Measurements from ENCODE around the gene SLC47A1.
"Not testable (repeated sequence)": the region's sequence is repeated elsewhere in the genome, so short reads cannot be mapped to it uniquely, and the experiment has no call there.

SLC47A1 gene

DNA sequence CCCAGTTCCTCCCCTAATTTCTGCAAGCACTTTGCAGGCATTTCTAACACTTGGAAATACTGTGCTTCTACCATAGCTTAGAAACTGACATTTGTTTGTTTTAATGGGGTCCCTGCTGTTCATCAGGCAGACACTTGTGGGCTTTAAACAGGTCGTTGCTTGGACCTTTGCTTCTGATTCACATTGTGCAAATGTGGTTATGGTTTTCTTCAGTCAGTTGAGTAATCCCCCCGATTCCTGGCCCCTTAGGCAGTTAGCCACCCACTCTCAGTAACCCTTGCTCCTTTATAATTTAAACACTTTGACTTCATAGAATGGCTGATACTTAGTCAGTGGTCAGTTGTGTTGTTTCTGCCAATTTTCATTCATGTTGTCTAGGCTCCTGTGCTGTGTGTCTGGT, 39.4 kb downstream of the SLC47A1 start:
- H3K27me3 ChIP-seq (ENCODE audit: control insufficient read depth, insufficient read depth, low read length, poor library complexity, severe bottlenecking), result no peaks in the 10 kb centered on the region
- WGBS, 2 experiments, result 57 to 68% methylated on average over 2 of the region's 2 CpGs
- H3K4me3 ChIP-seq (ENCODE audit: insufficient read depth, low read depth, low read length), result no peak overlapping the region
- H3K9me3 ChIP-seq (ENCODE audit: control insufficient read depth, low read length), result no peaks in the 10 kb centered on the region
- no peaks in the 10 kb centered on the region for H3K4me1 ChIP-seq (ENCODE audit: control insufficient read depth, insufficient read depth, low read length)
- no peak overlapping the region for H3K27ac ChIP-seq (ENCODE audit: insufficient read depth, low read depth, low read length, poor library complexity, severe bottlenecking)
- H3K36me3 ChIP-seq (ENCODE audit: control insufficient read depth, insufficient read depth, low read length), result no peaks in the 10 kb centered on the region

DNA sequence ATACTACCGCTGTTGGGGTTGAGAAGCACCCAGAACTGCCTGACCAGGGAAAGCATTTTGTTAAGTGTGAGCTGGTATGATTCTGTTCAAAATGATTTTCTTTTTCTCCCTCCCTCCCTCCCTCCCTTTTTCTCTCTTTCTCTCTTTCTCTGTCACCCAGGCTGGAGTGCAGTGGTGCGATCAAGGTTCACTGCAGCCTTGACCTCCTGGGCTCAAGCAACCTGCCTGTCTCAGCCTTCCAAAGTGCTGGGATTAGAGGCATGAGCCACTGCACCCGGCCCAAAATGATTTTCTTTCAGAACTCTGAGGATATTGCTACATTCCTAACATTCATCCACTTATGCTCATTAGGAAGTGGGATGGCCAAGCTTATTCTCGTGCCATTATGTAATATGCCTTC, 41.3 kb downstream of the SLC47A1 start:
- WGBS, 2 experiments, result 95 to 97% methylated on average over 4 of the region's 4 CpGs
- H3K4me3 ChIP-seq (ENCODE audit: insufficient read depth, low read depth, low read length), result no peak overlapping the region
- no peaks in the 10 kb centered on the region for H3K36me3 ChIP-seq (ENCODE audit: control insufficient read depth, insufficient read depth, low read length)
- H3K4me1 ChIP-seq (ENCODE audit: control insufficient read depth, insufficient read depth, low read length), result no peaks in the 10 kb centered on the region
- H3K27ac ChIP-seq (ENCODE audit: insufficient read depth, low read depth, low read length, poor library complexity, severe bottlenecking), result no peak overlapping the region
- no peaks in the 10 kb centered on the region for H3K9me3 ChIP-seq (ENCODE audit: control insufficient read depth, low read length)
- H3K27me3 ChIP-seq (ENCODE audit: control insufficient read depth, insufficient read depth, low read length, poor library complexity, severe bottlenecking), result peaks cover 12% of the 10 kb centered on the region

DNA sequence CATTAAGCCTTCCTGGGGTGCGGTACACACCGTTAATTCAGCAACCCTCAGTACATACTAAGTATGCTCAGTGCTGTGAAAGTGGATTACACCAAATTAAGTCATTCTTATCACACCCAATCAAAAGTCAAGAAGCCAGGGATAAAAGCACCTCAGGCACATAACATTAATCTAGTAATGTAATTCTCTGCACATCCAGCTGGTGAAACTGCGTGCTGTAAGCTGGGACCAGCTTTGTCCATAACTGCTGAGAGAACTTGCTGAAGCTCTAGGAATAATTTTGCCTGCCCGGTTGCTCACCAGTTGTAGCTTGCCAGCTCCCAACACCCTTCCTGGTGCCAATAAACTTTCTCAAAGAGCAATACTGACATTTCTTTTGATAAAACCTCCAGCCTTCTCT, 44.9 kb downstream of the SLC47A1 start:
- Histone ChIP-seq H3K27ac (ENCODE audit: insufficient read depth, low read depth, low read length, poor library complexity, severe bottlenecking) (no peak overlapping the region), H3K4me1 (ENCODE audit: control insufficient read depth, insufficient read depth, low read length) (no peaks in the 10 kb centered on the region), H3K36me3 (ENCODE audit: control insufficient read depth, insufficient read depth, low read length) (no peaks in the 10 kb centered on the region), H3K4me3 (ENCODE audit: insufficient read depth, low read depth, low read length) (no peak overlapping the region), H3K9me3 (ENCODE audit: control insufficient read depth, low read length) (no peaks in the 10 kb centered on the region), H3K27me3 (ENCODE audit: control insufficient read depth, insufficient read depth, low read length, poor library complexity, severe bottlenecking) (peaks cover 29% of the 10 kb centered on the region)
- WGBS, 2 experiments, result 91 to 98% methylated on average over 4 of the region's 4 CpGs

DNA sequence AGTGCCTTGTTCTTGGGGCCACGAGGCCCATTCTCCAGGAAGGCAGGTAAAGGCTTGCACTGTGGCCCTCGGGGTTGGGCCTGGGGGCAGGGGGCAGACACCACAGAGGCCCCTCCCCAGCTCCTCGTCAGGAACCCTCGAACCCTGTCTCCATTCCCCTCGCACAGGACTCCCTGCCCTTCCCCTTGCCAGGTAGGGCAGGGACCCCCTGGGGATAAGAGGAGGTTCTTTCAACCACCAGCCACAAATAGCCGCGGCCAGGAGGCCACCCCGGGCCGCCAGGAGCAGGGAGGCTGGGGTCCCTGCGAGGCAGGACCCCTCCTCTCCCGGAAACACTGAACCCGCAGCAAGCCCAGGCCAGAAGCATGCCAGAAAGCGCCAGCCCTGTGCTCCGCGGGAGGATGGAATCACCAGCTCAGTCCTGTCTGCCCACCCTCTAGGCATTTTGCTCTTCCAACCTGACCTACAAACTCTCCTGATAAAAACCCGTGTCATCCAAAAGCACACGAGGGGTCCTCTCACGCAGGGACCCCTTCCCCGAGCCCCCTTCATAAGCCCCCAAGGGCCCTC, 45.6 kb downstream of the SLC47A1 start:
- Histone ChIP-seq H3K4me1 (ENCODE audit: control insufficient read depth, insufficient read depth, low read length) (no peaks in the 10 kb centered on the region), H3K9me3 (ENCODE audit: control insufficient read depth, low read length) (no peaks in the 10 kb centered on the region), H3K4me3 (ENCODE audit: insufficient read depth, low read depth, low read length) (peak overlapping the region; percentile 34), H3K27me3 (ENCODE audit: control insufficient read depth, insufficient read depth, low read length, poor library complexity, severe bottlenecking) (peaks cover 29% of the 10 kb centered on the region), H3K36me3 (ENCODE audit: control insufficient read depth, insufficient read depth, low read length) (no peaks in the 10 kb centered on the region), H3K27ac (ENCODE audit: insufficient read depth, low read depth, low read length, poor library complexity, severe bottlenecking) (no peak overlapping the region)
- WGBS, 2 experiments, result 28 to 31% methylated on average over 19 of the region's 19 CpGs

DNA sequence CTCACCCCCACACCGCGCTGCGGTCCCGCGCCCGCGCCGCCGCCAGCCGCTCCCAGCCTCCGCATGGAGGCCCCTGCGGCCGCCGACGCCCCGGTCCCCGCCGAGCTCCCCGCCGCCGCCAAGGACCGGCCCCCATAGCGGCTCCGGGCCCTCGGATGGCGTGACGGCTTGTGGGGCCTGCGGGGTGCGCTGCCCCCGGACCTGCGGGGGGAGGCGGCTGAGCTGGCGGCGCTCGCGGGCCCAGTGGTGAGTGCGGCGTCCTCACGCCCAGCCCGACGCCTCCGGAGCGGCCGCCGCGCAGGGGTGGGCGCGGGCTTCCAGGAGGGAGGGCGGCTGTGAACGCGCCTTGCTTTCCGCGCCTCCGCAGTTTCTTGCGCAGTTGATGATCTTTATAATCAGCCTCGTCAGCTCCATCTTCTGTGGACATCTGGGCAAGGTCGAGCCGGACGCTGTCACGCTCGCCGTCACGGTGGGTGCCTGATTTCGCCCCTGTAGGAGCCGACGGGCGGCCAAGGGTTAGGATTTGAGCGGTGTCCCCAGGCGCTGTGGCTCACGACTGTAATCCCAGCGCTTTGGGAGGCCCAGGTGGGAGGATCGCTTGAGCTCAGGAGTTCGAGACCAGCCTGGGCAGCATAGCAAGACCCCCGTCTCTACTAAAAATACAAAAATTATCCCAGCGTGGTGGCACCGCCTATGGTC, 46.4 kb downstream of the SLC47A1 start:
- H3K4me3 ChIP-seq (ENCODE audit: insufficient read depth, low read depth, low read length), result peak overlapping the region; percentile 34
- no peak overlapping the region for H3K27ac ChIP-seq (ENCODE audit: insufficient read depth, low read depth, low read length, poor library complexity, severe bottlenecking)
- WGBS, 2 experiments, result 22 to 24% methylated on average over 76 of the region's 76 CpGs
- H3K27me3 ChIP-seq (ENCODE audit: control insufficient read depth, insufficient read depth, low read length, poor library complexity, severe bottlenecking), result peaks cover 29% of the 10 kb centered on the region
- no peaks in the 10 kb centered on the region for H3K36me3 ChIP-seq (ENCODE audit: control insufficient read depth, insufficient read depth, low read length)
- H3K9me3 ChIP-seq (ENCODE audit: control insufficient read depth, low read length), result no peaks in the 10 kb centered on the region
- H3K4me1 ChIP-seq (ENCODE audit: control insufficient read depth, insufficient read depth, low read length), result no peaks in the 10 kb centered on the region

DNA sequence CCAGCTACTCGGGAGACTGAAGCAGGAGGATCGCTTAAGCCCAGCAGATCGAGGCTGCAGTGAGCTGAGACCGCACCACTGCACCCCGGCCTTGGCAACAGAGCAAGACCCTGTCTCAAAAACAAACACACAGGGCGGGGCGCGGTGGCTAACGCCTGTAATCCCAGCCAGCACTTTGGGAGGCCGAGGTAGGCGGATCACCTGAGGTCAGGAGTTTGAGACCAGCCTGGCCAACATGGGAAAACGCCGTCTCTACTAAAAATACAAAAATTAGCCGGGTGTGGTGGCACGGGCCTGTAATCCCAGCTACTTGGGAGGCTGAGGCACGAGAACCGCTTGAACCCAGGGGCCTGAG, 46.9 kb downstream of the SLC47A1 start:
- not testable (repeated sequence) for H3K27ac ChIP-seq (ENCODE audit: insufficient read depth, low read depth, low read length, poor library complexity, severe bottlenecking); H3K4me3 ChIP-seq (ENCODE audit: insufficient read depth, low read depth, low read length); H3K4me1 ChIP-seq (ENCODE audit: control insufficient read depth, insufficient read depth, low read length); H3K36me3 ChIP-seq (ENCODE audit: control insufficient read depth, insufficient read depth, low read length); H3K9me3 ChIP-seq (ENCODE audit: control insufficient read depth, low read length)
- WGBS, 2 experiments, result 94 to 95% methylated on average over 17 of the region's 17 CpGs
- peaks cover 29% of the 10 kb centered on the region for H3K27me3 ChIP-seq (ENCODE audit: control insufficient read depth, insufficient read depth, low read length, poor library complexity, severe bottlenecking)

DNA sequence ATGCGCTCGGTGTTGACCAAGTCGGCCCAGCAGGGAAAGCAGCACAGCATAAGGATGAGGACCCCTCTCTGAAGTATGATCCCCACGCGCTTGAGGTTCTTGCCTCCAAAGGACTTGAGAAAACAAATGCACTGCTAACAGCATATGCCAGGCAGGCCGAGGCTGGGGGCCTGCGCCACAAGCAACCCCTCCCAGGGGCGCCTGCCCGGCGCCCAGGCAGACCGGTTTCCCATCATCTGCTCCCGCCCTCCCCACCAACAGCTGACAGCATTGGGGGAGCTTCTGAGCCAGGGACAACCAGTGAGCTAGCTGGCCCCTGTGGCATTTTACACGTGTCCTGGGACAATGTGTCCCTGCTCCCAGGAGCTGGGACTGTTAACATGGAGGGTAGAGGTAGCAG, 48.5 kb downstream of the SLC47A1 start:
- H3K4me3 ChIP-seq (ENCODE audit: insufficient read depth, low read depth, low read length); H3K36me3 ChIP-seq (ENCODE audit: control insufficient read depth, insufficient read depth, low read length); H3K4me1 ChIP-seq (ENCODE audit: control insufficient read depth, insufficient read depth, low read length); H3K27ac ChIP-seq (ENCODE audit: insufficient read depth, low read depth, low read length, poor library complexity, severe bottlenecking); H3K9me3 ChIP-seq (ENCODE audit: control insufficient read depth, low read length): not testable (repeated sequence)
- 94 to 96% methylated on average over 11 of the region's 13 CpGs for WGBS, 2 experiments
- peaks cover 29% of the 10 kb centered on the region for H3K27me3 ChIP-seq (ENCODE audit: control insufficient read depth, insufficient read depth, low read length, poor library complexity, severe bottlenecking)

DNA sequence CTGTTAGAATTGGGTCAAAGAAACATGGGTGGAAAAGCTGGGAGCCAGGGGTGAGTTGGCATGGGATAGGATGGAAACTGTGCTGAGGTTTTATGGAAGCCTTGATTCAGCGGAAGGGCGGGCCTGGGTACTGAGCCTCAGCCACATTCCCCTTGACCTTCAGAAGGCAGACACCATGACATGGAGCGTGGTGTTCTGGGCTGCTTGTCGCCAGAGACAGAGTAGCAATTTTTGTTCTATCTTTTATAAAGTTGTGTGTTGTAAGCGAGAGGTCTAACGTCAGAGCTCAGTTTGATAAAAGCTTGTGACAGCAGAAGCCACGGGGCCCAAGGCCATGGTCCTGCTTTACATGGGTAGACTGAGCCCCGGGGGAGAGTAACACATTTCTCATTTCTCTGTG, 50.2 kb downstream of the SLC47A1 start:
- Histone ChIP-seq H3K4me3 (ENCODE audit: insufficient read depth, low read depth, low read length) (no peak overlapping the region), H3K27me3 (ENCODE audit: control insufficient read depth, insufficient read depth, low read length, poor library complexity, severe bottlenecking) (peaks cover 28% of the 10 kb centered on the region), H3K27ac (ENCODE audit: insufficient read depth, low read depth, low read length, poor library complexity, severe bottlenecking) (no peak overlapping the region), H3K4me1 (ENCODE audit: control insufficient read depth, insufficient read depth, low read length) (no peaks in the 10 kb centered on the region), H3K9me3 (ENCODE audit: control insufficient read depth, low read length) (no peaks in the 10 kb centered on the region), H3K36me3 (ENCODE audit: control insufficient read depth, insufficient read depth, low read length) (no peaks in the 10 kb centered on the region)
- WGBS, 2 experiments, result 93% methylated on average over 7 to 8 of the region's 8 CpGs

DNA sequence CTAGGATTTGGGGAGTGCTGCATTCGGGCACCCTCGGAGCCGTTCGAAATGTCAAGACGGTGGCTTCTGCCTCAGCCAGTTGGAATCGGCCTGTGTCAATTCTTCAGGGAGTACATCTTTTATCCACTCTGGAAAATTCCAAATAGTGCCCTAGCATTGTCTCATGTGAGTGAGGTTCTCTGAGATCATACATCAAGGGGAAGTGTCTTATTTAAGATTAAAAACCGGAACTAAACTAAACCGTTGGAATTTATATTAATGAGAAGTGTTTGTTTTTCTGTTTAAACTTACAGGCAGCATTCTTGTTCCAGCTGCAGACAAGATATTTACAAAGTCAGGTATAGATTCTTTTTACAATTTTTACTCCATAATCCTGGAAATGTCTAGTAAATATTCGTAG, 56.8 kb downstream of the SLC47A1 start:
- Histone ChIP-seq H3K9me3 (ENCODE audit: control insufficient read depth, low read length) (no peaks in the 10 kb centered on the region), H3K36me3 (ENCODE audit: control insufficient read depth, insufficient read depth, low read length) (no peaks in the 10 kb centered on the region), H3K27me3 (ENCODE audit: control insufficient read depth, insufficient read depth, low read length, poor library complexity, severe bottlenecking) (no peaks in the 10 kb centered on the region), H3K4me3 (ENCODE audit: insufficient read depth, low read depth, low read length) (no peak overlapping the region), H3K27ac (ENCODE audit: insufficient read depth, low read depth, low read length, poor library complexity, severe bottlenecking) (no peak overlapping the region), H3K4me1 (ENCODE audit: control insufficient read depth, insufficient read depth, low read length) (no peaks in the 10 kb centered on the region)
- WGBS, 2 experiments, result 94 to 95% methylated on average over 8 of the region's 9 CpGs

DNA sequence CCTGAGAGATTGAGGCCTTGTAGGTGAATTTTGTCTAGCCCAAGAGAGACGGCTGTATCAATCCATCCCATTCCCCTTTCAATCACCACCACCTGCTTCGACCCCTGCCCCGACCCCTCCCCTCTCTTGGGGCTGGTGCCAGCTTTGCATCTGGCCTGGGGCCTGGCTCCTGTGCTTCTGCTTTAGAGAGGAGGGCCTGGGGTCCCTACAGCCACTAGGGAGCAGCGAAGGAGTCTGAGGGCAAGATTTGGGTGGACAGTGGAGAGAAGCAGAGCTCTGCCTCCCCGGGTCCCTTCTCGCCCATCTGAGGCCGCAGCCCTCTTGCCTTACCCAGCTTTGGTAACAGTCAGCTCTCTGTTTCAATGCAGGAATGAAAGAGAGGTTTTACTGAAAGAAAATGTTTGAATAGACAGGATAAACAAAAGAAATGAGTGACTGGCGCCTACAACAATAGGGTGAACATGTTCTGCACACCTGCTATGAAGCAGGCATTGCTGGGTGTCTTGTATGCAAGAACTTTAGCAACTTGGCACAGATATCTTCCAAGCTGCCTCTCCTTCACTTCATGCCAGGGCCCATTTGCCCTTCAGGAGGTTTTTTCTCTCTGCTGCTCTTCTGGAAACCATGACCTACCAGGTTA, 57.4 kb downstream of the SLC47A1 start:
- Histone ChIP-seq H3K27me3 (ENCODE audit: control insufficient read depth, insufficient read depth, low read length, poor library complexity, severe bottlenecking) (no peaks in the 10 kb centered on the region), H3K4me1 (ENCODE audit: control insufficient read depth, insufficient read depth, low read length) (no peaks in the 10 kb centered on the region), H3K27ac (ENCODE audit: insufficient read depth, low read depth, low read length, poor library complexity, severe bottlenecking) (no peak overlapping the region), H3K4me3 (ENCODE audit: insufficient read depth, low read depth, low read length) (no peak overlapping the region), H3K9me3 (ENCODE audit: control insufficient read depth, low read length) (no peaks in the 10 kb centered on the region), H3K36me3 (ENCODE audit: control insufficient read depth, insufficient read depth, low read length) (no peaks in the 10 kb centered on the region)
- WGBS, 2 experiments, result 89% methylated on average over 8 of the region's 8 CpGs
